Measurements from ENCODE around the gene SGCD.

DNA sequence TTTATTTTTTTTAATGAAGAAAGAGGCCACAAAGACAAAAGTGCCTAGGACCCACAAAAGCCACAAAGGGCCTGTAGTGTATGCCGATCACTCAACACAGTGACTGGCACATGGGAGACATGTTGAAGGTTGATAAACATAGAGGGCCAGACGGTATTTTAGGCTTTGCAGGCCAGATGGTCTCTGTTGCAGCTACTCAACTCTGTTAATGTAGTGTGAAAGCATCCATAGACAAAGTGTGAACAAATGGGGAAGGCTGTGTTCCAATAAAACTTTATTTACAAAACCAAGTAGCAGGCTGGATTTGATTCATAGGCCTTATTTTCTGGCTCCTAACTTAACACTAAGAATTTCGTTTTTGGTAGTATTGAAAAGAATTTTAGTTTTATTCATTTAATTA, 139.9 kb downstream of the SGCD start:
- no peak for TF ChIP-seq REST (IDR thresholded peaks at IDR 0.05; ENCODE audit: insufficient read depth in 1 of 2, low read depth in 2 of 2, low read length in 2 of 2)
- no peak for TF ChIP-seq TAF1 (IDR thresholded peaks at IDR 0.05; ENCODE audit: borderline replicate concordance, insufficient read depth, low read length)
- no peak for TF ChIP-seq POLR2AphosphoS5 (IDR thresholded peaks at IDR 0.05; ENCODE audit: low read depth, low read length)
